GM12865 (cell line): ENCODE results near the gene MTHFD1L.

ENCODE experiments used
- DNase-seq: peaks from one replicate; pipeline ENCODE4 v3.0.0; 2010; ENCODE audit warnings: low read depth
- H3K4me3 ChIP-seq: 2 replicates; pipeline ENCODE4 v1.5.1; 2011; ENCODE audit warnings: mild to moderate bottlenecking, low read depth, low read length, control low read depth
- CTCF ChIP-seq: IDR thresholded peaks from 2 replicates; pipeline ENCODE4 v1.5.1; 2011; ENCODE audit warnings: low read length, control low read depth, low read depth, inconsistent platforms; ENCODE audit not compliant: insufficient read depth; ENCODE audit errors: missing control alignments

The MTHFD1L gene

GRCh38 chr6:150932996-150933395 lies 67.5 kb downstream of the MTHFD1L start:
- H3K4me3 ChIP-seq = no peak overlapping the region
- no peak for TF ChIP-seq CTCF
- DNase-seq = no peak

- no peak for TF ChIP-seq CTCF
- DNase-seq = no peak
- no peak overlapping the region for H3K4me3 ChIP-seq
Observed at GRCh38 chr6:150934380-150934779, 68.9 kb downstream of the MTHFD1L start.

- TF ChIP-seq CTCF = no peak
- no peak for DNase-seq
Observed at GRCh38 chr6:150936021-150936555, 70.6 kb downstream of the MTHFD1L start.

GRCh38 chr6:150937132-150937906 lies 71.8 kb downstream of the MTHFD1L start:
- TF ChIP-seq CTCF = no peak
- no peak for DNase-seq
- H3K4me3 ChIP-seq = no peak overlapping the region

More at GRCh38 chr6:150936021-150936555, 70.6 kb downstream of the MTHFD1L start:
- no peak overlapping the region for H3K4me3 ChIP-seq

GRCh38 chr6:150939399-150939798 lies 73.9 kb downstream of the MTHFD1L start:
- H3K4me3 ChIP-seq = no peak overlapping the region
- TF ChIP-seq CTCF = no peak
- DNase-seq = no peak

- TF ChIP-seq CTCF = no peak
- no peak for DNase-seq
Observed at GRCh38 chr6:150940941-150941340, 75.4 kb downstream of the MTHFD1L start.

More at GRCh38 chr6:150940941-150941340, 75.4 kb downstream of the MTHFD1L start:
- H3K4me3 ChIP-seq = no peak overlapping the region
